Loucy (cell line): ENCODE results near the gene MRPL28.
"Not testable (repeated sequence)": the region's sequence is repeated elsewhere in the genome, so short reads cannot be mapped to it uniquely, and the experiment has no call there.

Experiments
- H2AFZ ChIP-seq: fragments of 200-600 bp; sonication (generic); 2 replicates; pipeline ENCODE4 v1.6.0; 2016; ENCODE audit warnings: antibody characterized with exemption, mild to moderate bottlenecking, low read length, moderate library complexity
- H3F3A ChIP-seq: fragments of 200-600 bp; 2 replicates; pipeline ENCODE4 v1.6.0; 2016; ENCODE audit warnings: antibody characterized with exemption, low read depth, mild to moderate bottlenecking
- H3K27me3 ChIP-seq: fragments of 200-600 bp; sonication (generic); 2 replicates; pipeline ENCODE4 v1.6.1; 2014; ENCODE audit warnings: low read length, mild to moderate bottlenecking; ENCODE audit not compliant: insufficient read depth, poor library complexity, severe bottlenecking
- H3K36me3 ChIP-seq: fragments of 200-600 bp; sonication (generic); 2 replicates; pipeline ENCODE4 v1.6.1; 2016; ENCODE audit warnings: low read length; ENCODE audit not compliant: insufficient read depth
- H3K4me1 ChIP-seq: fragments of 200-600 bp; sonication (generic); 2 replicates; pipeline ENCODE4 v1.5.1; 2014; ENCODE audit warnings: low read length, mild to moderate bottlenecking; ENCODE audit not compliant: insufficient read depth, poor library complexity, severe bottlenecking
- H3K4me2 ChIP-seq: fragments of 200-600 bp; sonication (generic); 2 replicates; pipeline ENCODE4 v1.6.0; 2014; ENCODE audit warnings: antibody characterized with exemption, low read length, low read depth, mild to moderate bottlenecking; ENCODE audit not compliant: poor library complexity, severe bottlenecking
- H3K4me3 ChIP-seq: fragments of 200-600 bp; sonication (generic); 2 replicates; pipeline ENCODE4 v1.5.1; 2014; ENCODE audit warnings: low read length, mild to moderate bottlenecking, mixed read lengths; ENCODE audit not compliant: poor library complexity, severe bottlenecking
- H3K79me2 ChIP-seq: fragments of 200-600 bp; sonication (generic); 2 replicates; pipeline ENCODE4 v1.6.1; 2014; ENCODE audit warnings: low read length; ENCODE audit not compliant: insufficient read depth
- H3K9ac ChIP-seq: fragments of 200-600 bp; sonication (generic); 2 replicates; pipeline ENCODE4 v1.6.0; 2014; ENCODE audit warnings: mild to moderate bottlenecking, low read depth, low read length, moderate library complexity; ENCODE audit not compliant: poor library complexity, severe bottlenecking
- H3K9me2 ChIP-seq: fragments of 200-600 bp; sonication (generic); replicated peaks from 2 replicates; pipeline ENCODE4 v1.6.1; 2016; ENCODE audit warnings: low read depth, low read length, mixed read lengths
- H3K9me3 ChIP-seq: fragments of 200-600 bp; sonication (generic); 2 replicates; pipeline ENCODE4 v1.6.1; 2014; ENCODE audit warnings: mild to moderate bottlenecking, antibody characterized with exemption, low read length, low read depth; ENCODE audit not compliant: insufficient read depth
- H4K20me1 ChIP-seq: fragments of 200-600 bp; sonication (generic); 2 replicates; pipeline ENCODE4 v1.6.0; 2014; ENCODE audit warnings: antibody characterized with exemption, low read length, mild to moderate bottlenecking; ENCODE audit not compliant: insufficient read depth, poor library complexity, severe bottlenecking
- EZH2phosphoT487 ChIP-seq: fragments of 200-600 bp; IDR thresholded peaks from 2 replicates; pipeline ENCODE4 v1.6.1; 2018; ENCODE audit warnings: antibody characterized with exemption, mild to moderate bottlenecking, moderate library complexity, borderline replicate concordance
- TF ChIP-seq, protein P1 (sequence below): fragments of 200-600 bp; sonication (generic); conservative IDR thresholded peaks from 2 replicates; pipeline ENCODE4 v1.5.1; 2014; ENCODE audit warnings: mild to moderate bottlenecking, antibody characterized with exemption, low read length

MRPL28 gene

DNA sequence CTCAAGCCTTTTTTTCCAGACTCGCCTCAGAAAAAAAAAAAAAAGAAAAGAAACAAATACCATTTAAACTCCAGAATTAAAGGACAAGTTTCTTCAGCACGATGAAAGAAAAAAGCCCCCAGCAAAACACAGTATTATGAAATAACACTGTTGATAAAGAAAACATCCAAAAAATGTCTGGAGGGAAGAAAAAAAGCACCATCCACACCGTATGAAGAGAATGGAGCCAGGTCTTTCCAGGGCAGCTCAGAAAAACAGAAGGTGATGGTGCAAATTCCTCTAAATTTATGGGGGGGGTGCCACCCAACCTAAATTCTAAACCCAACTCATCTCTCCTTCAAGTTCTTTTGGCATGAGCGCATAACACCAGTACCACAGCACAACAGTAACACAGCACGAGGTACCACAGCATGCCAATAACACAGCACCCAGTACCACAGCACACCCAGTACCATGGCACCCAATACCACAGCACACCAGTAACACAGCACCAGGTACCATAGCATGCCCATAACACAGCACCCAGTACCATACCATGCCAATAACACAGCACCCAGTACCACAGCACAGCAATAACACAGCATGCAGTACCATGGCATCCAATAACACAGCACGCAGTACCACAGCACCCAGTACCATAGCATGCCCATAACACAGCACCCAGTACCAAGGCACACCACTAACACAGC lies 36.8 kb downstream of the MRPL28 start:
- Histone ChIP-seq H3K36me3 (no peaks in the 10 kb centered on the region), H3K9me3 (no peaks in the 10 kb centered on the region), H3K9me2 (no peaks in the 10 kb centered on the region), H3K4me2 (no peak overlapping the region), H3K4me3 (no peak overlapping the region), H3F3A (no peaks in the 10 kb centered on the region), H3K79me2 (peaks cover 67% of the 10 kb centered on the region), H3K4me1 (peaks cover 12% of the 10 kb centered on the region), H3K9ac (no peak overlapping the region), H3K27me3 (no peaks in the 10 kb centered on the region), H4K20me1 (no peaks in the 10 kb centered on the region), H2AFZ (no peak overlapping the region)
- TF ChIP-seq, protein P1, sequence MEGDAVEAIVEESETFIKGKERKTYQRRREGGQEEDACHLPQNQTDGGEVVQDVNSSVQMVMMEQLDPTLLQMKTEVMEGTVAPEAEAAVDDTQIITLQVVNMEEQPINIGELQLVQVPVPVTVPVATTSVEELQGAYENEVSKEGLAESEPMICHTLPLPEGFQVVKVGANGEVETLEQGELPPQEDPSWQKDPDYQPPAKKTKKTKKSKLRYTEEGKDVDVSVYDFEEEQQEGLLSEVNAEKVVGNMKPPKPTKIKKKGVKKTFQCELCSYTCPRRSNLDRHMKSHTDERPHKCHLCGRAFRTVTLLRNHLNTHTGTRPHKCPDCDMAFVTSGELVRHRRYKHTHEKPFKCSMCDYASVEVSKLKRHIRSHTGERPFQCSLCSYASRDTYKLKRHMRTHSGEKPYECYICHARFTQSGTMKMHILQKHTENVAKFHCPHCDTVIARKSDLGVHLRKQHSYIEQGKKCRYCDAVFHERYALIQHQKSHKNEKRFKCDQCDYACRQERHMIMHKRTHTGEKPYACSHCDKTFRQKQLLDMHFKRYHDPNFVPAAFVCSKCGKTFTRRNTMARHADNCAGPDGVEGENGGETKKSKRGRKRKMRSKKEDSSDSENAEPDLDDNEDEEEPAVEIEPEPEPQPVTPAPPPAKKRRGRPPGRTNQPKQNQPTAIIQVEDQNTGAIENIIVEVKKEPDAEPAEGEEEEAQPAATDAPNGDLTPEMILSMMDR, result no peak
- TF ChIP-seq EZH2phosphoT487, result no peak

DNA sequence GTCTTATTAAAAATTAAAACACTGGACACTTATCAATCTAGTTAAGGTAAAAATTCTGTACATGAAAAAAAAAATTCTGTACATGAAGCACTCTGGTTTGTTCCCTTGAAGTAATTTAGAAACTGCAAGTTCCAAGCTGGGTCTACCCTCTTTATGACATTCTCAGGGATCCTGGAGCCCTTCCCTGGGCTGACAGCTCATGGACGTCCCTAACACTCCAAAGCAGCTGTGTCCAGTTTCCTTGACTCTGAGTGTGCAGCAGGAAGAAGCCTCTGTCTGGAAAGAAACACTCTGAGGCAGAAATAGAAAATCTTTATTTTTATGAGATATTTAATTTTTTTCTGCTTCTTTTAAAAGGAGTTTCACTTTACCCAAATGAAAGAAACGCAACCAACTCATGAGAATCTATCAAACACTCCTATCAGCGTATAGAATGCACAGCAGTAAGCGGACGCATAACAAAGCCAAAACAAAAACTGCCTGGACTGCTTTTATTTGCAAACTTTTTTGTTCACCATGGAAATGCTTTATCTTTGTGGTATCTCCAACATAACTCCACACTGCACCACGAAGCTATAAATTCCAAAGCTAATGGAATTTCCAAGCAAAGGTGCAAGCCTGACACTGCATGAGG lies 39.0 kb downstream of the MRPL28 start:
- not testable (repeated sequence) for H3K9ac ChIP-seq, H3K9me2 ChIP-seq, H3F3A ChIP-seq, H3K9me3 ChIP-seq, H2AFZ ChIP-seq, H4K20me1 ChIP-seq, H3K4me3 ChIP-seq, H3K36me3 ChIP-seq, H3K4me2 ChIP-seq, H3K27me3 ChIP-seq
- Histone ChIP-seq H3K4me1 (peaks cover 19% of the 10 kb centered on the region), H3K79me2 (peaks cover 55% of the 10 kb centered on the region)

DNA sequence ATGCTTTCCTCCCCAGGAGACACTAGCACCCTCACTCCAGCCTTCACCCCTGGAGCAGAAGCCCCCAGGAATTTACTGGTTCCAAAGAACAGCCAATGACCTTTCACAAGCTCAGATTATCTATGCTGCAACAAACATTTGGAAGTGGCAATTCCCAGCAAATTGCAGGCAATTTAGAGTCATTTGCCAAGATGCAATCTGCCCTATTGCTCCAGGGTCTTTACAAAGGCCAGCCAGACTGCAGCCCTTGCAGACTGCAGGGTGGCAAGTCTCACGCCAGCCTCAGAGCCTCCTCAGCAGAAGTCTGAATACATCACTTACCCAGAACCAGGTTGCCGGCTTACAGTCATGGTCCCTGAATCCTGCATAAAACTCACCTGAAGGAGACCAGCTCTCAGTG lies 39.6 kb downstream of the MRPL28 start:
- no peaks in the 10 kb centered on the region for H3K9me3 ChIP-seq
- no peaks in the 10 kb centered on the region for H3F3A ChIP-seq
- H3K79me2 ChIP-seq, result peaks cover 52% of the 10 kb centered on the region
- H4K20me1 ChIP-seq, result no peaks in the 10 kb centered on the region
- no peak overlapping the region for H2AFZ ChIP-seq
- H3K4me2 ChIP-seq, result no peak overlapping the region
- H3K36me3 ChIP-seq, result no peaks in the 10 kb centered on the region
- H3K9ac ChIP-seq, result no peak overlapping the region
- no peak for TF ChIP-seq EZH2phosphoT487
- TF ChIP-seq, protein P1, result no peak
- H3K9me2 ChIP-seq, result no peaks in the 10 kb centered on the region
- peaks cover 20% of the 10 kb centered on the region for H3K4me1 ChIP-seq
- H3K4me3 ChIP-seq, result no peak overlapping the region
- H3K27me3 ChIP-seq, result no peaks in the 10 kb centered on the region
